C4-2B (cell line): ENCODE results near the gene RNF217.

Experiments
- H3K27ac ChIP-seq: fragments of 450-650 bp; 2 replicates; pipeline ENCODE4 v1.5.1; 2017
- CTCF ChIP-seq: fragments of 450-650 bp; conservative IDR thresholded peaks from 2 replicates; pipeline ENCODE4 v1.5.1; 2017; ENCODE audit warnings: mild to moderate bottlenecking
- ZFX ChIP-seq: fragments of 450-650 bp; IDR thresholded peaks from 2 replicates; pipeline ENCODE4 v1.6.1; 2017

Gene RNF217

GRCh38 chr6:125112934-125113333 lies 150.7 kb downstream of the RNF217 start:
- no peak overlapping the region for H3K27ac ChIP-seq
- TF ChIP-seq ZFX = no peak
- TF ChIP-seq CTCF = no peak

- no peak overlapping the region for H3K27ac ChIP-seq
- TF ChIP-seq ZFX (no peak), CTCF (peak; percentile 89)
Measured at GRCh38 chr6:125114248-125114858, 152.1 kb downstream of the RNF217 start.

GRCh38 chr6:125116170-125116569 lies 153.9 kb downstream of the RNF217 start:
- TF ChIP-seq ZFX = no peak
- no peak for TF ChIP-seq CTCF
- H3K27ac ChIP-seq = no peak overlapping the region

DNA sequence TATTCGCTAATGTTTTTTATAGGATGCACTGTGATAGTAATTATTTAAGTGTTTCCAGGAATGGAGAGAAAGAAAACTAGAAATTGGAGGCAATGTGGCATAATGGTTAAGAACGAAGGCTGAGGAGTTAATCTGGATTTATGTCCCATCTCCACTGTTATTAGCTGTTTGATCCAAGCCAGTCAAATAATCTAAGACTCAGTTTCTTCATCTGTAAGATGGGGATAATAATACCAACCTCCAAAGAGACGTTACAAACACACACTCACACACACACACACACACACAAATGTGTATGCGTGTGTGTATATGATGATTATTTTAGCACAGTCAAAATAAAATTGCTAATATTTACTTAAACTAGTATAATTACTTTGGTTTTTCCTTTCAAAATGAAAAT lies 154.5 kb downstream of the RNF217 start:
- TF ChIP-seq CTCF (no peak), ZFX (no peak)

GRCh38 chr6:125117818-125118217 lies 155.6 kb downstream of the RNF217 start:
- TF ChIP-seq CTCF = no peak
- TF ChIP-seq ZFX = no peak

More for the DNA sequence above, 154.5 kb downstream of the RNF217 start:
- H3K27ac ChIP-seq = no peak overlapping the region

GRCh38 chr6:125120054-125120590 lies 157.9 kb downstream of the RNF217 start:
- no peak overlapping the region for H3K27ac ChIP-seq
- no peak for TF ChIP-seq CTCF
- TF ChIP-seq ZFX = no peak

More at GRCh38 chr6:125117818-125118217, 155.6 kb downstream of the RNF217 start:
- no peak overlapping the region for H3K27ac ChIP-seq

DNA sequence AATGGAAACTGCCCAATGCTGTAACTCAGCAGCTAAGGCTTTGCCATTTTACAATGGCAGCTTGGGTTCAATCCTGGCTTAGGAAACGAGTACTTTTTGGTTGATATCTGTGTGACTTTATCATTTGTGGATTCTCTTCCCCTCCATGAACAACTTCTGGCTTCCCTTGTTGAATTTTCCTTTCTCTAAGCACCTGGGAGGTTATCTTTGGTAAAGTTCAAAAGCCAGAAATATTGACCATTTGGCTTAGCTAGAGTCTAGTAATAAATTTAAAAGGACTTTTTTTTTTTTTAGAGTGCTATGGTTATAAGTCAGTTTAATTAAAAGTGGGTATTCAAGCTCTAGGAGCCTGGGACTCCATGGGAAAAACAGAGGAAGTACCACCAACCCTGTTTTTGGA lies 159.7 kb downstream of the RNF217 start:
- TF ChIP-seq CTCF (no peak), ZFX (no peak)
- no peak overlapping the region for H3K27ac ChIP-seq
